HG03460 (cell line): ENCODE results near the gene CPT1B.
"Not testable (repeated sequence)": the region's sequence is repeated elsewhere in the genome, so short reads cannot be mapped to it uniquely, and the experiment has no call there.

Source experiments
- ATAC-seq: cut with Tn5 transposase; IDR thresholded peaks from one replicate; pipeline ENCODE4 v1.9.1; 2021; ENCODE audit not compliant: unreplicated experiment

The CPT1B gene

GRCh38 chr22:50529897-50530579 lies 48.2 kb downstream of the CPT1B start, which contains the start of gene TYMP:
TSS of gene TYMP (minus strand) at chr22:50530012. CDS start at chr22:50529709, 303 bp downstream.
- peak; percentile 19 for ATAC-seq

GRCh38 chr22:50529416-50529896 lies 48.8 kb downstream of the CPT1B start:
- ATAC-seq, result no peak

DNA sequence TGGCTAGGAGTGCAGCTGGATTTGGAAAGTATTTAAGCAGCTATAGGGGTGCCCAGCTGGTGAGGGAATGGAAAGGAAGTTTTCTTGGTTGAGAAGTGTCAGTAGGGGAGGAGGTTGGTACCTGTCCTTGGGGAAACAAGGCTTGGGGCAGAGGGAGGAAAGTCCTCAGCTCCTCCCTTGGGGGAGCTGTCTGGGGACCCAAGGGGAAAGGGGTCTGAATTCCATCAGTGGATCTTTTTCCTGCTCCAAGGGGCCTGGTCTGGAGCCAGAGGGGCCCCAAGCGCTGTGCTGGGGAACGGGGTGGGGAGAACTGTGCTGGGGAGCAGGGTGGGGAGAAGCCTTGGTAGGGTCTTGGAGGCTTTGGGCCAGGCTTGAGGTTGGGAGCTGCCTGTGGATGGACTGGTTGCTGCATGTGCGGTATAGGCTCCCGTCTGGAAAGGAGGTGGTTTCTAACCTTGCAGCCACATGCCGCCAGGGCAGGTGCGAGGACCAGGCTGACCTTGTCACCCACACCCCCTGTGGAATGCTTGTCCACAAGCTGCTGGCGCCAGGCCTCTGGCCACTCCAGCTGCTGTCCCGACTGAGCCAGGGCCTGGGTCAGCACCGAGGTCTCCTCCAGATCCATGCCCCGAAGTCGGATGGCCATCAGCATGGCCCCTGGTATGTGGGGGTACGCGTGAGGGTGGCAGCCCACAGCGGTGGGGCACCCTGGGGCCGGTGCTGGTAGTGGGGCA lies 49.4 kb downstream of the CPT1B start:
- no peak for ATAC-seq

- no peak for ATAC-seq
These were observed 50.1 kb downstream of the CPT1B start for GRCh38 chr22:50527921-50528681.

DNA sequence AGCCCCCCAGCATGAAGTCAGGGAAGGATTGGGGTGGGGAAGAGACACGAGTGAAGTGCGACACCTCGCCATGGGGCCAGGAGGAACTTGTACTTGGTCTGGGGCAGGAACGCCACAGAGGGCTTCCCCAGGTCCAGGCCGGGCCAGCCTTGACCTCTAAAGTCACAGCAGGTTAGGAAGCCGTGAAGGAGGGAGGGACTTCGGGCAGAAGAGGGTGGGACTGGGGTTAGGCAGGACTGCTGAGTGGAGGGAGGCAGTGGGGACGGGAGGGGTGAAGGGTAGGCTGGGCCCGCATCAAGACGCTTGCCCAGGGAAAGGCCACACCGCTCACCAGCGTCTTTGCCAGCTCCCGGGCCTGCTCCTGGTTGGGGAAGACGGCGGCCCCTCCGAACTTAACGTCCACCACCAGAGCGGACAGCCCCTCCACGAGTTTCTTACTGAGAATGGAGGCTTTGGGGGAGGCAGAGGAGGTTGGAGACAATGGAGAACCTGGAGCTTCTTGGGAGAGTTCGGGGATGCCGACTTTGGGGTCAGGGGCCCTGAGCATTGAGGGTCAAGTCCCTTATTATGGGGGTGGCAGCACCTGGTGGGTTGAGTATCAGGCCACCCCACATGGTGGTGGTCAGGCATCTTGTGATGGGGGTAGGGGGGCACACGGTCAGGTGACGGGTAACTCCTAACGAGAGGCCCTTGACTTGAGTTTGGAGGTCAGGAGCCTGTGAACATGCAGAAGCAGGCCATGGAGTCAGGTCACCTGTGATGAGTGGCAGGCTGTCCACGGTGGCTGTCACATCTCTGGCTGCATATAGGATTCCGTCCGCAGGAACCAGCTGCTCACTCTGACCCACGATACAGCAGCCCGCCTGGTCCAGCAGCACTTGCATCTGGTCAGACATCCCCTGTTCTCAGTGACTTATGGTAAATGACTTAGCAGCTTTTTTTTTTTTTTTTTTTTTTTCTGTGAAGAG lies 51.1 kb downstream of the CPT1B start:
- no peak for ATAC-seq

- ATAC-seq, result peak; percentile 27
These were observed 52.0 kb downstream of the CPT1B start for GRCh38 chr22:50526108-50526833.

DNA sequence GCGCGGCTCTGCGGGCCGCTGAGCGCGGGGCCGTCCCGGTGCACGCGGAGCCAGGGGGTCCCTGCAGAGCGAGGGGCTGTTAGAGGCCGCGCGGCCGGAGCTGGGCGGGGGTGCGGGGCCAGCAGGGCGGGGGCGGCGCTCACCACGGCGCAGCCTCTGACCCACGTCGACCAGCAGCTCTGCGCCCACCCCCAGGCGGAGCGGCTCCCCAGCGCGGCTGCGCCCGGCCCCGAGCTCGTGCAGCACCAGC lies 52.4 kb downstream of the CPT1B start:
- peak; percentile 13 for ATAC-seq

DNA sequence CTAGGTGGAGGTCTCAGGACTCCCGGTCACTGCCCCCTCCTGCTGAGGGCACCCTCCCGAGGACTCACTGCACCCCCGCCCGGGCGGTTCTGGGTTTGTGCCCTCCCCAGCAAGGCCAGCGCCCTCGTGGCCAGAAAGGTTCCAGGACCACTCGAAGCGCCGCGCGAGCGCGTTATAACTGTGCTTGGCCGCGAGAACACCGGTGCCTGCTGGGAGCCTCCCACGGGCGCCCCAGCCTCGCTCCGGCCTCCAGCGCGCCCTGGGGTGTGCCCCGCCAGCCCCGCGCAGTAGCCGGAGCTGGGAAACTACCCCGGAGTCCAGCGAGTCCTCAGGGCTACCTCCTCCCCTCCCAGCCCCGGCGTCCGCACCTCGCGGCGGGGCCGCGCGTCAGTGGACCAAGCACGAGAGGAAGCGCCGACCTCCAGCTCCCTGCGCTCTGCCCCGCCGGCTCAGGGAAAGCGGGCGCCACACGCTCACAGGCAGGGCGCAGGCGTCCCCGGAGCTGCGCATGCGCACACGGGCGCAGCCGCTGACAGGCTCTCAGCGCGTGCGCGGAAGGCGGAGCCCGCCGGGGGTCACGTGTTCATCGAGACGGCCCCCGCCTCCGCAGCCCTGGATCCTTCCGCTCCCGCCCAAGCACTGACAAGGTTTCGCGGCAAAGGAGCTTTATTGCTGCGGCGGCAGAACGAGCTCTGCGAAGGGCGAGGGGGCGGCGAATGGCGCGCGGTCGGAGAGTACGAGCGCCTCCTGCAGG lies 52.9 kb downstream of the CPT1B start, which contains the start of gene SCO2:
Gene SCO2, minus strand, starts transcription at position 495 of the 754 bp plus-strand sequence. CDS start 1,187 bp downstream, outside the sequence.
- ATAC-seq, result peak; percentile 40

- ATAC-seq, result no peak
These were observed 53.5 kb downstream of the CPT1B start for GRCh38 chr22:50524676-50525103.

GRCh38 chr22:50523806-50524675 lies 54.2 kb downstream of the CPT1B start:
- ATAC-seq, result no peak

- no peak for ATAC-seq
These were observed 54.8 kb downstream of the CPT1B start for GRCh38 chr22:50523458-50523805.

DNA sequence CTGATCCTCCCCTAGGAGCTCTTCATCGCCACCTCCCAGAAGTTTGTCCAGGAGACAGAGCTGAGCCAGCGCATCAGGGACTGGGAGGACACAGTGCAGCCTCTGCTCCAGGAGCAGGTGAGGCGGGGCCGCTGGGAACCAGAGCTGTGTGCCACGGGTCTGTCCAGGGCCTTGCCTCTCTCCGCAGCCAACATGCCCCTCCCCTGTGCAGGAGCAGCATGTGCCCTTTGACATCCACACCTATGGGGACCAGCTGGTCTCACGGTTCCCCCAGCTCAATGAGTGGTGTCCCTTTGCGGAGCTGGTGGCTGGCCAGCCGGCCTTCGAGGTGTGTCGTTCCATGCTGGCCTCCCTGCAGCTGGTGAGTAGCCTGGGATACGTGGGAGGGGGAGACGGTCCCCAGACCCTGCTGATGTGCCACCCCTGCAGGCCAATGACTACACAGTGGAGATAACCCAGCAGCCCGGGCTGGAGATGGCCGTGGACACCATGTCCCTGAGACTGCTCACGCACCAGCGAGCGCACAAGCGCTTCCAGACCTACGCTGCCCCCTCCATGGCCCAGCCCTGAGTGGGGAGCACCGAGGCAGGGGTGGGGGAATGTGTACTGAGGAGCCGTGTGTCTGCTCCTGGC lies 55.3 kb downstream of the CPT1B start:
- ATAC-seq, result no peak

DNA sequence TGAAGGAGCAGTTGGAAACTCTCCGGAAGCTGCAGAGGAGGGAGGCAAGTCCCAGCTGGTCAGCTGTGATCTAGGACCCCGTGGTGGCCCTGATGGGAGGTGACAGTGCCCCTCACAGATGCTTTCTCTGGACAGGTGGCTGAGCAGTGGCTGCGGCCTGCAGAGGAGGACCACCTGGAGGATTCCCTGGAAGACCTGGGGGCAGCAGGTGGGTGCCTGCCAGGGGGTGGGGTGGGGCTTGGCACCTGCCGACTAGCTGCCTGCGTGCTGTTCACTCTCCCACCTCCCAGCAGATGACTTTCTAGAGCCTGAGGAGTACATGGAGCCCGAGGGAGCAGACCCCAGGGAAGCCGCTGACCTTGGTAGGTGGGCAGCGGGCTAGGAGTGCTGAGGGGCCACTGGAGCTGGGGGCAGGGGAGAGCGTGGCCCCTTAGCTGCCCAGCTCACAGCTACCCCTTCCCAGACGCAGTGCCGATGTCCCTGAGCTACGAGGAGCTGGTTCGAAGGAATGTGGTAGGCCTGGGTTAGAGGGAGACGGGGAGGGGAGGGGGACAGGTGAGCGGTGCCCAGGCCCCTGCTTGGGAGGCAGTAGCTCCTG lies 55.9 kb downstream of the CPT1B start:
- no peak for ATAC-seq

DNA sequence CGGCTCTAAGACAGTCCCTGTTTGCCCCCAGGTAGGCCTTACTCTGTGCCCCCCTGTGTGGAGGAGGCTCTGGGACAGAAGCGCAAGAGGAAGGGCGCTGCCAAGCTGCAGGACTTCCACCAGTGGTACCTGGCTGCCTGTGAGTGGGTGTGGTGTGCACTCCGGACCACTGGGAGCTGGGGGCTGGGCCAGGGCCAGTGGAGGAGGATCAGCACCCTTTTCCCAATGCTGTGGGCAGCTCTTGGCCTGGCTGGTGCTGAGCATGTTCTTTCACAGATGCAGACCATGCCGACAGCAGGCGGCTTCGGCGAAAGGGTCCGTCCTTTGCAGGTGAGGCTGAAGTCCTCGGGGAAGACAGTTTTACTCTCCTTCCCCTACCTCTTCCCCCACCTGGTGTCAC lies 56.5 kb downstream of the CPT1B start:
- no peak for ATAC-seq

DNA sequence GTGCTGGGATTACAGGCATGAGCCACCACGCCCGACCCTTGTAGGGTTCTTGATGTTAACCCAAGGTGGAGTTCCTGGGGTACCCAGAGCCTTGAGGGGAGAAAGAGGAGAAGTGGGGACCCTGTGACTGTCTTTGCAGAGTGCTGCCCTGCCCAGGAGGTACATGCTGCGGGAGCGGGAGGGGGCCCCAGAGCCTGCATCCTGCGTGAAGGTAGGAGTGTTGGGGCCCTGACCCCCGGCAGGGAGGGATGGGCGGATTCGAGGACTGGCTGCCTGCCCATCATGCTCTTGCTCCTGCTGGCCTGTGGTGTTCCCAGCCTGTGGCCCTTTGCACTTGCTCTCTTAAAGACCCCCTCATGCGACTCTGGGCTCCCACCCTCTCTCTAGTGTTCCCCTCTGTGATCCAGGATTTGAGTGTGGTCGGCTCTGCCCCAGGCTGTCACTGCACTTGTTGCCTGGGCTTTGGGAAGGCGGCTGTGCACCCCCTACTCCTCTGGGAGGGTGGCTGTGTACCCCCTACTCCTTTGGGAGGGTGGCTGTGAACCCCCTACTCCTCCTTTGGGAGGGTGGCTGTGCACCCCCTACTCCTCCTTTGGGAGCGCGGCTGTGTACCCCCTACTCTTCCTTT lies 57.3 kb downstream of the CPT1B start:
- ATAC-seq, result no peak

GRCh38 chr22:50520184-50520583 lies 58.0 kb downstream of the CPT1B start:
- not testable (repeated sequence) for ATAC-seq

DNA sequence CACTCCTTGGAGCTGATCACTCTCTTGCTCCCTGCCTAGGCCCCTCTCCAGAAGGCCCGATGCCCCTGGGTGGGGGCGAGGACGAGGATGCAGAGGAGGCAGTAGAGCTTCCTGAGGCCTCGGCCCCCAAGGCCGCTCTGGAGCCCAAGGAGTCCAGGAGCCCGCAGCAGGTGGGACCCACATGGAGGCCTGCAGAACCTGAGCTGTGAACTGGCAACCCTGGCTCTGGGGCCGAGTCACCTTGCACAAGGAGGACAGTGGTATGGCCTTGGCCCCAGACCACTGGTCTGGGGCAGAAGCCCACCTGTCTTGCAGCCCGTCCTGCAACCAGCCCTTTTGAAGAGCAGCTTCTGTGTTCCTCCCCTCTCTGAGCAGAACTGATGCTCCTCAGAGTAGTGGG lies 59.1 kb downstream of the CPT1B start:
- ATAC-seq, result no peak
